Ishikawa (cell line): ENCODE results near the gene BCL2L1.

Source experiments
- CEBPB ChIP-seq: IDR thresholded peaks from 2 replicates; pipeline ENCODE4 v1.6.1; 2012
- EGR1 ChIP-seq: IDR thresholded peaks from 2 replicates; pipeline ENCODE4 v1.6.1; 2012
- EP300 ChIP-seq: IDR thresholded peaks from 2 replicates; pipeline ENCODE4 v1.6.1; 2012; ENCODE audit warnings: borderline replicate concordance
- NFIC ChIP-seq: IDR thresholded peaks from 2 replicates; pipeline ENCODE4 v1.6.1; 2012
- TAF1 ChIP-seq: IDR thresholded peaks from 2 replicates; pipeline ENCODE4 v1.6.1; 2012; ENCODE audit warnings: low read depth, mild to moderate bottlenecking
- TEAD4 ChIP-seq: IDR thresholded peaks from 2 replicates; pipeline ENCODE4 v1.6.1; 2012
- TF ChIP-seq, protein P1 (sequence below): IDR thresholded peaks from 2 replicates; pipeline ENCODE4 v1.6.1; 2012; ENCODE audit warnings: low read depth, mild to moderate bottlenecking

DNA sequence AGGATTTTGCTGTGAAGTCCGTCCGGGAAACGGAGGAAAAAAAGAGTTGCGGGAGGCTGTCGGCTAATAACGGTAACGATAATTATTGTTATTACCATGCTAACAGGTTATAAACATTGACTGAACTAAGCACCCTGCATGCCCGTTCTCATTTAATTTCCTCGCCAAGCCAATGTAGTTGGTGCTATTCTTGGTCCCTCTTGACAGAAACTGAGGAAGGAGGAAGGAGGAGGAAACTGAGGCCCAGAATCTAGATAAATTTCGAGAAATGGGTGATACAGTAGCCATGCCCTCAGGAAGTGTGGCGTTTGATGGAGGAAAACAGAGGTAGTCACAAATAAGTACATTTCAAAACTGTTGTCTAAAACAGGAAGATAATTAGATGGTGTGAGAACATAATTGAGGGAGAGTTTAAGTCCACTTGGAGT, 16.9 kb upstream of the BCL2L1 start:
- no peak for TF ChIP-seq CEBPB
- no peak for TF ChIP-seq NFIC
- no peak for TF ChIP-seq TEAD4
- TF ChIP-seq, protein P1, sequence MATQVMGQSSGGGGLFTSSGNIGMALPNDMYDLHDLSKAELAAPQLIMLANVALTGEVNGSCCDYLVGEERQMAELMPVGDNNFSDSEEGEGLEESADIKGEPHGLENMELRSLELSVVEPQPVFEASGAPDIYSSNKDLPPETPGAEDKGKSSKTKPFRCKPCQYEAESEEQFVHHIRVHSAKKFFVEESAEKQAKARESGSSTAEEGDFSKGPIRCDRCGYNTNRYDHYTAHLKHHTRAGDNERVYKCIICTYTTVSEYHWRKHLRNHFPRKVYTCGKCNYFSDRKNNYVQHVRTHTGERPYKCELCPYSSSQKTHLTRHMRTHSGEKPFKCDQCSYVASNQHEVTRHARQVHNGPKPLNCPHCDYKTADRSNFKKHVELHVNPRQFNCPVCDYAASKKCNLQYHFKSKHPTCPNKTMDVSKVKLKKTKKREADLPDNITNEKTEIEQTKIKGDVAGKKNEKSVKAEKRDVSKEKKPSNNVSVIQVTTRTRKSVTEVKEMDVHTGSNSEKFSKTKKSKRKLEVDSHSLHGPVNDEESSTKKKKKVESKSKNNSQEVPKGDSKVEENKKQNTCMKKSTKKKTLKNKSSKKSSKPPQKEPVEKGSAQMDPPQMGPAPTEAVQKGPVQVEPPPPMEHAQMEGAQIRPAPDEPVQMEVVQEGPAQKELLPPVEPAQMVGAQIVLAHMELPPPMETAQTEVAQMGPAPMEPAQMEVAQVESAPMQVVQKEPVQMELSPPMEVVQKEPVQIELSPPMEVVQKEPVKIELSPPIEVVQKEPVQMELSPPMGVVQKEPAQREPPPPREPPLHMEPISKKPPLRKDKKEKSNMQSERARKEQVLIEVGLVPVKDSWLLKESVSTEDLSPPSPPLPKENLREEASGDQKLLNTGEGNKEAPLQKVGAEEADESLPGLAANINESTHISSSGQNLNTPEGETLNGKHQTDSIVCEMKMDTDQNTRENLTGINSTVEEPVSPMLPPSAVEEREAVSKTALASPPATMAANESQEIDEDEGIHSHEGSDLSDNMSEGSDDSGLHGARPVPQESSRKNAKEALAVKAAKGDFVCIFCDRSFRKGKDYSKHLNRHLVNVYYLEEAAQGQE: no peak
- no peak for TF ChIP-seq TAF1
- no peak for TF ChIP-seq EGR1
- no peak for TF ChIP-seq EP300
